HG03039 (cell line): Measurements from ENCODE around the gene LTBP3.

Source experiments
- ATAC-seq: cut with Tn5 transposase; IDR thresholded peaks from one replicate; pipeline ENCODE4 v1.9.1; 2021; ENCODE audit warnings: mild to moderate bottlenecking, moderate library complexity; ENCODE audit not compliant: unreplicated experiment

The LTBP3 gene

GRCh38 chr11:65586247-65586630, 28.1 kb upstream of the LTBP3 start:
- no peak for ATAC-seq

- ATAC-seq, result no peak
These were observed 27.5 kb upstream of the LTBP3 start for GRCh38 chr11:65585396-65586246.

DNA sequence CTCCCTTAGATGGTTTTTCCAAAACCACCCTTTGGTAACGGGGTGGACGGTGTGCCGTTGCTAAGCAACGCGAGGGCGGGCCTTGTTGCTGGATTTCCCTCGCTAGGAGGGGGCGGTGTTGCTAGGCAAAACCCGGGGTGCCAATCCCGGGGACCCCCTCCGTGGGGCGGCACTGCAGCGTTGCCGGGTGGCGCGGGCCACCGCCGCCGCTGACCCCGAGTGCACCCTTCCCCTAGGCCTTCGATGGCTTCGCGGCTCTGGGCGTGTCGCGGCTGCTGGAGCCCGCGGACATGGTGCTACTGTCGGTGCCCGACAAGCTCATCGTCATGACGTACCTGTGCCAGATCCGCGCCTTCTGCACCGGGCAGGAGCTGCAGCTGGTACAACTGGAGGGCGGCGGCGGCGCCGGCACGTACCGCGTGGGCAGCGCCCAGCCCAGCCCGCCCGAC, 26.6 kb upstream of the LTBP3 start:
- ATAC-seq, result no peak

GRCh38 chr11:65584106-65584505, 25.9 kb upstream of the LTBP3 start:
- ATAC-seq, result no peak

DNA sequence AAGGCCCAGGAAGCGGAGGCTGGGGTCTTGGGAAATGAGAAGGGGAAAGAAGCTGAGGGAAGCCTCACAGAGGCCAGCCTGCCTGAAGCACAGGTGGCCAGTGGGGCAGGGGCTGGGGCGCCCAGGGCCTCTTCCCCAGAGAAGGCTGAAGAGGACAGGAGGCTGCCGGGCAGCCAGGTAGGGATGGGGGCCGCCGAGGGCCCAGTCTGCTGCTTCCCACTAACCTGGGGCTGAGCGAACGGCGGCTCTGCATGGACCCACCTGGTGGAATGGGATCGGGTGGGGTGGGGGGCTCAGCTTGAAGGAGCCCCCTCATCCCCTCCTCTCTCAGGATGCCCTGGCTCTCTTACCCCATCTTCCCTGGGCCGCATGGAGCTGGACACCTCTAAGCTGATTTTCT, 25.4 kb upstream of the LTBP3 start:
- no peak for ATAC-seq

- no peak for ATAC-seq
These were observed 23.8 kb upstream of the LTBP3 start for GRCh38 chr11:65581928-65582327.

DNA sequence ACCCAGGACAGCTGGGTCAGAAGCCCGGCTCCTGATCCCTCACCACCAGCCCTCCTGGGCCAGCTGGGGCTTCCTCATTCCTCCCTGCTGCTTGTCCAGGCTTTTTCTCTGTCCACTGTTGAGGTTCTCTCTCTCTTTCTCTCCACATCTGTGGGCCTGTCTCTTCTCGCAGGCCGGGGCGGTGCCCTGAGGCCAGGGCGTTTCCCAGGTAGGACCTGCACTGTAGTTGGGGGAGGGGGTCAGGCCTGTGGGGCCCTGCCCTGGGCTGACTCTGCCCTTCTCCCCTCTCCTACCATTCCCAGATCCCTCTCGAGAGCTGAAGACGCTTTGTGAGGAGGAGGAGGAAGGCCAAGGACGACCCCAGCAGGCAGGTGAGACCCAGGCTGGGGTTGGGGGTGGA, 22.6 kb upstream of the LTBP3 start:
- no peak for ATAC-seq

GRCh38 chr11:65580031-65580692, 22.0 kb upstream of the LTBP3 start:
- no peak for ATAC-seq

DNA sequence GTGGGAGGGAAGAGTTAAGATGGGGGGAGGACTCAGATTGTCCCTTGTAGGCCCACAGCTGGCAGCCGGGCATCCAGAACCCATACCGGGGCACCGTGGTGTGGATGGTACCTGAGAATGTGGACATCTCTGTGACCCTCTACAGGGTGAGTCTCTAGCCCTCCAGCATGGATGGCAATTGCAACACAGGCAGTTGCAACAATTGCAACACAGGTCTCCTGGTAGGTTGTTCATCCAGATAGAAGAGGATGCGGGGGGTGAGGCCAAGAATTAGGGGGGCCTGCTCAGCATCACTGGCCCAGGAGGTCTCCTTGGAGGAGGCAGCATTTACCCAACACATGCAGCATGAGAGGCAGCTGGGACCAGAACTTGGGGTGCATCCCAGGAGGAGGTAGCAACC, 21.1 kb upstream of the LTBP3 start:
- ATAC-seq, result no peak

DNA sequence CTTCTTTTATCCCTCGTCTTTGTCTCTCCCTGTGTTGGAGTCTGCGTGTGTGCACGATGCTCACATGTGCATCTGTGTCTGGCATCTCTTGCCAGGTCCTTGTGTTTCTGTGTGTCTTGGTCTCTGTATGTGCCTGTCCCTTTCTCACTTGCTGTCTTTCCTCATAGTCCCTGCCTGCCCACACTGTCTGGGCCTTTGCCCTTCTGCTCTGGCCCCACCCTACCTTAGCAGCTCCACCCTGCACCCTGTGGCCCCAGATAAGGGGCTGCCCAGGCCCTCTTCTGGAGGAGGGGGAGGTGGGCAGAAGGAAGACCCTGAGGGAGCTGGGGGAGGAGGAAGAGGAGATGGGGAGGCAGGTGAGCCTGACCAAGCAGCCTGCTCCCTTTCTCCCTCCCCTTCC, 20.5 kb upstream of the LTBP3 start:
- no peak for ATAC-seq

DNA sequence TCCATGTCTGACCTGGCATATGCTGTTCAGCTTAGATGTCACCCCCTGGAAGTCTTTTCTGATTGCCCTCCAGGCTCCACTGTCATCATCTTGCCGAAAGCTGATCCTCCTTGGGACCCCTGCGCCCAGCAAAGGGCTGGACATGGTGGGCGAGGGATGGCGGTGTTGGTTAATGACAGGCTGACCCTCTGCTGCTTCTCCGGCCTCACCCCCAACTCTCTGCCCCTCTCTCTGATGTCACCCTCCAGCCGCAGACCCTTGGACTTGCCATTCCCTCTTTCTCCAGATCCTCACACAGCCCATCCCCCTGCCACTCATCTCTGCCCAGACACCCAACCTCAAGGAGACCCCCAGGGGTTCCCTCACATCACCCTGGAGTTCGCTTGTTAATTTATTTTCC, 20.0 kb upstream of the LTBP3 start:
- ATAC-seq, result no peak

DNA sequence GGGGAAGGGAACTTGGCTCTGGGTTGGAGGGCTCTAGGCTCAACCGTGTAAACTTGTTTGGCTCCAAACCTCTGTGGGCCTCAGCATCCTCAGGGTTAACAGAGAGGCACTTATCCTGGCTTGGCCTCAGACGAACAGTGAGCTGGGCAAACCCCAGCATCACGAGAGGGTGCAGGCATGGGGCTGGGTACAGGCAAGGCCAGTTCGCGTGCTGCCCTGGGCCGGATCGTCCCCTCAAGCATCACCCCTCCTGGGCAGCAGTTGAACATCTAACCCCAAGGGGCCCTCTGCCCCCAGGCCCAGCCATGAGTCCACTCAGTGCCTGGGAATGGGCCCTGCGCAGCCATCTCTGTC, 19.6 kb upstream of the LTBP3 start:
- no peak for ATAC-seq

DNA sequence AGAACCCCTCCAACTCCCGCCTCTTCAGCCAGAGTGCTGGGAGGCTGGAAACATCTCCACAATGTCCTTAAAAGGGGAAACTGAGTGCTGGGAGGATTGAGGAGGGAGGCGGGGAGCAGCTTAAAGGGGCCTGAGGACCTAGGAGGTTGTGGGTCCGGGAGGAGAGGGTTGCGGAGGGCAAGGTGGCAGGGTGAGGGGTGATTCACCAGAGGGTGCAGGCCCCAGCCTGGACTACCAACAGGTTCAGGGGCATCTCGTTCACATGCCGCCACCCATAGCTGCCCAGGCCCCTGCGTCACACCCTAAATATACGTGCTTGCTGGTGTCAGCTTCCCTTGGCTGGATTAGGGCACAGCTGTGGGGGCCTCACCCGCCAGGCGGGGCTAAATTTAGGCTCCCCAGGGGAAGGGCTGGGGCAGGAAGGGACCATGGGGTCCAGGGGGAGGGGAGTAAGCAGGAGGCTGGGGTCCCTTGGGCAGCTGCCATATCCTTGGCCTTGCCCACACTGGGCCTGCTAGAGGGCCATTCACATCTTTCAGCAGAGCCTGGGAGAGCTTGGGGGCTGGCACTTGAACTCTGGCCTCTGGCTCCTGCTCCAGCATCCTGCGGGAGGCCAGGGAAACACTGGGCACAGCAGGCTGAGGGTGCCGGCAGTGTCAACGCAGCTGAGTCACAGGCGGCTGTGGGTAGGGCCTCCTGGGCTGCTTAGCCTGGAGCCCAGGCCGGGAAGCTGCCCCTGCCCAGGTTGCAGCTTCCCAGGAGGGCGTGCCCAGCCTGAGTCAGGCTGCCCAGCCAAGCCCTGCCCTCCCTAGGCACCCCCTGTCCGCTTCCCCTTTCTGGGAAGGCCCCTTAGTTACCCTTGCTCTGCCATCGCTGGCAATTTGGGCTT, 19.0 kb upstream of the LTBP3 start:
- ATAC-seq, result no peak

DNA sequence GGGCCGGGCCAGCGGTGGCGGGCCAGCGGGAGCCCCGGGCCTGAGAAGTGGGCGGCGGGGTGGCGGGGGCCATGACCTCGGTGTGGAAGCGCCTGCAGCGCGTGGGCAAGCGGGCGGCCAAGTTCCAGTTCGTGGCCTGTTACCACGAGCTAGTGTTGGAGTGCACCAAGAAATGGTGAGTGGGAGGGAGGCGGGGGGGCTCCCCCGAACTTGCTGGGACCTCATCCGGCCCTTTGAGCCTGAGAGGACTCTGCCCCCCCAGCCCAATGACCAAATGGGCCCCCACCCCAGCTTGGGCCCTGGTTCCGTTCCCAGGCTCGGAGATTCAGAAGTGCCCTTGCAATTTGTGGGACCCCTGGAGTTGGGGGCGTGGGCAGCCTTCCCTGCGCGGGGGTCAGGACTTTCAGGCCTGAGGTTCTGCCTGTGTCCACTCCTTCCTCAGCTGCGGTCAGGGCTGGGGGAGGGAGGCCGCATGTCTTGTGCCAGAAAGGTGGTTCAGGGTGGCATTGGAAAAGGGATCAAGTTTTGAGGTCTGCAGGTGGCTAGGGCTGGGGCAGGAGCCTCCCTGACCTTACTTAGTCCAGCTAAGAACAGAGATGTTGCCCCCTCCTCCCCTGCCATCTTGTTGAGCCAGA, 18.2 kb upstream of the LTBP3 start:
- ATAC-seq, result no peak

GRCh38 chr11:65575568-65576231, 17.5 kb upstream of the LTBP3 start, which contains the start of gene EHBP1L1:
Gene EHBP1L1 (plus strand): TSS chr11:65576053. CDS start chr11:65576303, 250 bp downstream.
- ATAC-seq, result no peak

GRCh38 chr11:65574811-65575567, 16.8 kb upstream of the LTBP3 start:
- no peak for ATAC-seq

- peak; percentile 24 for ATAC-seq
These were observed 16.1 kb upstream of the LTBP3 start for GRCh38 chr11:65574109-65574810.

DNA sequence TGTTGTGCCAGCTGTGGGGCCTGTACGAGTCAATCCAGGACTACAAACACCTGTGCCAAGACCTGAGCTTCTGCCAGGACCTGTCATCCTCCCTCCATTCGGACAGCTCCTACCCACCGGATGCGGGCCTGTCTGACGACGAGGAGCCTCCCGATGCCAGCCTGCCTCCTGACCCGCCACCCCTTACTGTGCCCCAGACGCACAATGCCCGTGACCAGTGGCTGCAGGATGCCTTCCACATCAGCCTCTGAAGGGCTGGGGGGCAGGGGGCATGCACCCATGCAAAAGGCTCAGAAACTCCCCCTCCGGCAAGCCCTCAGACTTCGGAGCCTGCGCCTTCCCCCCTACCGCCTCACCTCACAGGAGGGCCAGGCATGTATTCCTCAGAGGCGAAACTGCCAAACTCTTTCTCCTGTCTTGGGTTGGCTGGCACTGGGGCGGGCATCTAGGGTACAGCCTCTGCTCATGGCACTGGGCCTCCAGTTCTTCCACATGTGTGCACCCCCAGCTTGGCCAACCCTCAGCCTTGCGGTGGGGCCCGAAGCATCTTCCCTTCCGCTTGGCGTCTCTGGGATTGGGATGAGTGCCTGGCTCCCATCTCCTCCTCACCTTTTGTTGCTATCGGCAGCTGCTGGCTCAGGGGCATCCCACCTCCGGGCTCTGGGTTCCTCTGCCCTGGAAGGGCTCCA, 15.4 kb upstream of the LTBP3 start:
- no peak for ATAC-seq
